Measurements from ENCODE around the gene AARS2. TPM values are rescaled to one million over a fixed set of nuclear protein-coding genes. Genes with fewer than 3 reads are reported as not detected.
A peak's percentile ranks its signal among the peaks of the same experiment; 100 is the strongest.

AARS2 gene
- total and polyA plus RNA-seq, 9 of the 15 experiments (the other 6 are each of a cell fraction or from before 2014, with no cell fraction given) = 0.97 to 34.0 (median 18.3) TPM

DNA sequence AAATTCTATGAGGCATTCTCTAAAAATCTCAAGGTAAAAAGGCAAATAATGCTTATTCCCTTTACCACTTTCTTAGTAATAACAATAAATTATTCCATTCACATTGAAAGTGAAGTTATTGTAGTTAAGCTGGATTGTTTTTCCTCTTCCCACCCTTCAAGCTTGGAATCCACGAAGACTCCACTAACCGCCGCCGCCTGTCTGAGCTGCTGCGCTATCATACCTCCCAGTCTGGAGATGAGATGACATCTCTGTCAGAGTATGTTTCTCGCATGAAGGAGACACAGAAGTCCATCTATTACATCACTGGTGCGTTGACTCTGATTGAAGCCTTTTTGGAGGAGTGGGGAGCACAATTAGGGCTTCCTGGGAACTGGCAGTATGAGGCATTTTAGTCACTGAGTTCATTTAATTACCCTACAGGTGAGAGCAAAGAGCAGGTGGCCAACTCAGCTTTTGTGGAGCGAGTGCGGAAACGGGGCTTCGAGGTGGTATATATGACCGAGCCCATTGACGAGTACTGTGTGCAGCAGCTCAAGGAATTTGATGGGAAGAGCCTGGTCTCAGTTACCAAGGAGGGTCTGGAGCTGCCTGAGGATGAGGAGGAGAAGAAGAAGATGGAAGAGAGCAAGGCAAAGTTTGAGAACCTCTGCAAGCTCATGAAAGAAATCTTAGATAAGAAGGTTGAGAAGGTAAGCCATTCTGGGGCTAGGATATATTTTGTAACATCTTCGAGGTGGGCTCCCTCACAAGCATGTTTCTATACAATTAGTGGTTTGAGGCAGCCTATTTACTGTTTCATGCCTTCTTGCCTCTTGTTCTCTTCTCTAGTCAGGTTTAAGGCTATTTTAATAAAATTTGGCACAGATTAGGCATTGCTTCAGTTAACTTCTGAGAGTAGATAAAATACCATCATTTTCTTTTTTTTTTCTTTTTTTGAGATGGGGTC lies 61.3 kb downstream of the AARS2 start (continued):
- TF ChIP-seq NKRF (IDR thresholded peaks at IDR 0.05; ENCODE audit: borderline replicate concordance) (no peak), NFIC (IDR thresholded peaks at IDR 0.05) (no peak), ZBTB33 (CRISPR knock-in tag; IDR thresholded peaks at IDR 0.05) (0 out of 2 replicates have a peak, but pooled peaks have one; percentile 29), ZBTB34 (CRISPR knock-in tag; IDR thresholded peaks at IDR 0.05) (no peak), PHTF2 (CRISPR knock-in tag; IDR thresholded peaks at IDR 0.05) (no peak), HMG20A (CRISPR knock-in tag; conservative IDR thresholded peaks at IDR 0.05) (no peak), ZNF740 (CRISPR knock-in tag; IDR thresholded peaks at IDR 0.05) (no peak), ZNF740 (tag; IDR thresholded peaks at IDR 0.05) (no peak), FOXK1 (CRISPR knock-in tag; IDR thresholded peaks at IDR 0.05; ENCODE audit: borderline replicate concordance) (peak; percentile 90; the same call in 1 of the 2 replicates), ZBTB2 (IDR thresholded peaks at IDR 0.05) (no peak), ZNF232 (CRISPR knock-in tag; IDR thresholded peaks at IDR 0.05) (0 out of 2 replicates have a peak, but pooled peaks have one; percentile 44), SMC3 (conservative IDR thresholded peaks at IDR 0.05; ENCODE audit: insufficient read depth, low read depth, low read length) (no peak), JUNB (CRISPR knock-in tag; conservative IDR thresholded peaks at IDR 0.05) (no peak), NFE2 (IDR thresholded peaks at IDR 0.05; ENCODE audit: low read depth) (no peak), ZNF444 (CRISPR knock-in tag; IDR thresholded peaks at IDR 0.05) (no peak)
- TF ChIP-seq, protein P1, sequence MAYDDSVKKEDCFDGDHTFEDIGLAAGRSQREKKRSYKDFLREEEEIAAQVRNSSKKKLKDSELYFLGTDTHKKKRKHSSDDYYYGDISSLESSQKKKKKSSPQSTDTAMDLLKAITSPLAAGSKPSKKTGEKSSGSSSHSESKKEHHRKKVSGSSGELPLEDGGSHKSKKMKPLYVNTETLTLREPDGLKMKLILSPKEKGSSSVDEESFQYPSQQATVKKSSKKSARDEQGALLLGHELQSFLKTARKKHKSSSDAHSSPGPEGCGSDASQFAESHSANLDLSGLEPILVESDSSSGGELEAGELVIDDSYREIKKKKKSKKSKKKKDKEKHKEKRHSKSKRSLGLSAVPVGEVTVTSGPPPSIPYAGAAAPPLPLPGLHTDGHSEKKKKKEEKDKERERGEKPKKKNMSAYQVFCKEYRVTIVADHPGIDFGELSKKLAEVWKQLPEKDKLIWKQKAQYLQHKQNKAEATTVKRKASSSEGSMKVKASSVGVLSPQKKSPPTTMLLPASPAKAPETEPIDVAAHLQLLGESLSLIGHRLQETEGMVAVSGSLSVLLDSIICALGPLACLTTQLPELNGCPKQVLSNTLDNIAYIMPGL (CRISPR knock-in tag; IDR thresholded peaks at IDR 0.05) = peak; percentile 28; the same call in 1 of the 2 replicates
